ENCODE results near the gene RNF41.
A peak's percentile ranks its signal among the peaks of the same experiment; 100 is the strongest.
"Not testable (repeated sequence)": the region's sequence is repeated elsewhere in the genome, so short reads cannot be mapped to it uniquely, and the experiment has no call there.

Gene RNF41

GRCh38 chr12:56202366-56202765 lies 19.4 kb downstream of the RNF41 start:
- H3K27ac ChIP-seq: no peak overlapping the region
- H3K9ac ChIP-seq: no peak overlapping the region
- no peaks in the 10 kb centered on the region for H3K9me3 ChIP-seq (ENCODE audit: control insufficient read depth, low read length)
- H3K4me2 ChIP-seq (ENCODE audit: low read length): no peak overlapping the region
- H3K36me3 ChIP-seq (ENCODE audit: control insufficient read depth, insufficient read depth, low read length): no peaks in the 10 kb centered on the region
- no peak overlapping the region for H2AFZ ChIP-seq
- no peak for TF ChIP-seq CTCF (IDR thresholded peaks at IDR 0.05)
- H3K79me2 ChIP-seq: no peaks in the 10 kb centered on the region
- no peaks in the 10 kb centered on the region for H3K4me1 ChIP-seq
- no peak overlapping the region for H3K4me3 ChIP-seq (ENCODE audit: low read depth, low read length)
- no peaks in the 10 kb centered on the region for H3K27me3 ChIP-seq (ENCODE audit: control insufficient read depth, insufficient read depth, low read length)

GRCh38 chr12:56198836-56199235 lies 22.9 kb downstream of the RNF41 start:
- H3K9ac ChIP-seq: no peak overlapping the region
- H3K4me1 ChIP-seq: no peaks in the 10 kb centered on the region
- H3K27me3 ChIP-seq (ENCODE audit: control insufficient read depth, insufficient read depth, low read length): no peaks in the 10 kb centered on the region
- no peaks in the 10 kb centered on the region for H3K9me3 ChIP-seq (ENCODE audit: control insufficient read depth, low read length)
- H3K27ac ChIP-seq: no peak overlapping the region
- H3K36me3 ChIP-seq (ENCODE audit: control insufficient read depth, insufficient read depth, low read length): no peaks in the 10 kb centered on the region
- no peak overlapping the region for H3K4me3 ChIP-seq (ENCODE audit: low read depth, low read length)
- no peaks in the 10 kb centered on the region for H3K79me2 ChIP-seq
- TF ChIP-seq CTCF (IDR thresholded peaks at IDR 0.05): no peak
- no peak overlapping the region for H2AFZ ChIP-seq
- no peak overlapping the region for H3K4me2 ChIP-seq (ENCODE audit: low read length)

GRCh38 chr12:56197921-56198635 lies 23.6 kb downstream of the RNF41 start:
- Histone ChIP-seq H3K79me2 (no peaks in the 10 kb centered on the region), H3K4me1 (no peaks in the 10 kb centered on the region), H3K4me2 (ENCODE audit: low read length) (no peak overlapping the region), H3K27ac (no peak overlapping the region), H3K9ac (no peak overlapping the region), H3K4me3 (ENCODE audit: low read depth, low read length) (no peak overlapping the region), H3K36me3 (ENCODE audit: control insufficient read depth, insufficient read depth, low read length) (no peaks in the 10 kb centered on the region), H2AFZ (no peak overlapping the region), H3K9me3 (ENCODE audit: control insufficient read depth, low read length) (no peaks in the 10 kb centered on the region), H3K27me3 (ENCODE audit: control insufficient read depth, insufficient read depth, low read length) (no peaks in the 10 kb centered on the region)
- TF ChIP-seq CTCF (IDR thresholded peaks at IDR 0.05): no peak

GRCh38 chr12:56196818-56197550 lies 24.7 kb downstream of the RNF41 start:
- not testable (repeated sequence) for H3K27ac ChIP-seq, H3K4me1 ChIP-seq

GRCh38 chr12:56193025-56193578 lies 28.6 kb downstream of the RNF41 start:
- Histone ChIP-seq H3K4me3 (ENCODE audit: low read depth, low read length) (no peak overlapping the region), H3K9ac (no peak overlapping the region), H3K4me1 (peaks cover 6% of the 10 kb centered on the region), H3K79me2 (peaks cover 10% of the 10 kb centered on the region), H3K4me2 (ENCODE audit: low read length) (no peak overlapping the region), H3K9me3 (ENCODE audit: control insufficient read depth, low read length) (no peaks in the 10 kb centered on the region), H3K27ac (no peak overlapping the region), H3K36me3 (ENCODE audit: control insufficient read depth, insufficient read depth, low read length) (no peaks in the 10 kb centered on the region), H2AFZ (peak overlapping the region; percentile 77), H3K27me3 (ENCODE audit: control insufficient read depth, insufficient read depth, low read length) (no peaks in the 10 kb centered on the region)
- TF ChIP-seq CTCF (IDR thresholded peaks at IDR 0.05): peak; percentile 95

More at GRCh38 chr12:56196818-56197550, 24.7 kb downstream of the RNF41 start:
- H2AFZ ChIP-seq; H3K4me3 ChIP-seq (ENCODE audit: low read depth, low read length); H3K79me2 ChIP-seq; H3K36me3 ChIP-seq (ENCODE audit: control insufficient read depth, insufficient read depth, low read length); H3K4me2 ChIP-seq (ENCODE audit: low read length); H3K27me3 ChIP-seq (ENCODE audit: control insufficient read depth, insufficient read depth, low read length); H3K9ac ChIP-seq; H3K9me3 ChIP-seq (ENCODE audit: control insufficient read depth, low read length): not testable (repeated sequence)

Measured in parathyroid adenoma (tissue), 2 donors.